Chondrocyte (in vitro differentiated cells): ENCODE results near the gene SERPINB11. TPM values are rescaled to one million over a fixed set of nuclear protein-coding genes. Genes with fewer than 3 reads are reported as not detected.

Source experiments
- DNase-seq: peaks from one replicate; pipeline ENCODE4 v3.0.0; 2021; ENCODE audit warnings: mixed read lengths, low spot score
- H3K27ac Mint-ChIP-seq: one replicate; pipeline ENCODE4 v1.8.0; 2021; ENCODE audit warnings: mild to moderate bottlenecking, moderate library complexity, mixed read lengths; ENCODE audit not compliant: unreplicated experiment
- H3K27me3 Mint-ChIP-seq: 2 replicates; pipeline ENCODE4 v1.8.0; 2021; ENCODE audit warnings: low read depth, mixed read lengths
- H3K36me3 Mint-ChIP-seq: 2 replicates; pipeline ENCODE4 v1.8.0; 2021; ENCODE audit warnings: low read depth, mixed read lengths
- H3K4me1 Mint-ChIP-seq: 2 replicates; pipeline ENCODE4 v1.8.0; 2021; ENCODE audit warnings: low read depth, mild to moderate bottlenecking, mixed read lengths
- H3K4me3 Mint-ChIP-seq: one replicate; pipeline ENCODE4 v1.8.0; 2021; ENCODE audit warnings: mild to moderate bottlenecking, moderate library complexity, mixed read lengths; ENCODE audit not compliant: unreplicated experiment
- H3K9me3 Mint-ChIP-seq: 2 replicates; pipeline ENCODE4 v1.8.0; 2021; ENCODE audit warnings: low read depth, mixed read lengths
- CTCF ChIP-seq: fragments of 200-600 bp; sonication (generic); IDR thresholded peaks from 2 replicates; pipeline ENCODE4 v1.5.0; 2021; ENCODE audit warnings: antibody characterized with exemption, mild to moderate bottlenecking, moderate library complexity
- total RNA-seq: library from RNA; stranded (reverse); gene quantifications from 3 replicates; pipeline ENCODE4 v1.2.1, GENCODE V29; 2021

SERPINB11 gene
- total RNA-seq, 1 donor from 2014 or later, result not detected

- H3K27ac Mint-ChIP-seq, result no peak overlapping the region
- H3K9me3 Mint-ChIP-seq, result no peaks in the 10 kb centered on the region
- no peak overlapping the region for H3K4me3 Mint-ChIP-seq
- TF ChIP-seq CTCF, result no peak
- no peaks in the 10 kb centered on the region for H3K36me3 Mint-ChIP-seq
- peaks cover 7% of the 10 kb centered on the region for H3K27me3 Mint-ChIP-seq
- peaks cover 8% of the 10 kb centered on the region for H3K4me1 Mint-ChIP-seq
- no peak for DNase-seq
Measured at GRCh38 chr18:63679820-63680606, 22.7 kb upstream of the SERPINB11 start.

GRCh38 chr18:63681449-63682340, 21.1 kb upstream of the SERPINB11 start:
- Mint-ChIP-seq H3K36me3 (no peaks in the 10 kb centered on the region), H3K4me3 (no peak overlapping the region), H3K27me3 (peaks cover 4% of the 10 kb centered on the region), H3K9me3 (no peaks in the 10 kb centered on the region), H3K4me1 (peaks cover 8% of the 10 kb centered on the region), H3K27ac (no peak overlapping the region)
- no peak for TF ChIP-seq CTCF
- no peak for DNase-seq

- H3K4me3 Mint-ChIP-seq, result no peak overlapping the region
- no peak for TF ChIP-seq CTCF
- H3K9me3 Mint-ChIP-seq, result no peaks in the 10 kb centered on the region
- no peaks in the 10 kb centered on the region for H3K27me3 Mint-ChIP-seq
- H3K27ac Mint-ChIP-seq, result peak overlapping the region; percentile 47
- no peaks in the 10 kb centered on the region for H3K36me3 Mint-ChIP-seq
- DNase-seq, result no peak
- peaks cover 8% of the 10 kb centered on the region for H3K4me1 Mint-ChIP-seq
Measured at GRCh38 chr18:63683152-63683551, 19.6 kb upstream of the SERPINB11 start.

GRCh38 chr18:63683890-63684289, 18.9 kb upstream of the SERPINB11 start:
- peaks cover 8% of the 10 kb centered on the region for H3K4me1 Mint-ChIP-seq
- H3K27me3 Mint-ChIP-seq, result no peaks in the 10 kb centered on the region
- H3K27ac Mint-ChIP-seq, result peak overlapping the region; percentile 8
- DNase-seq, result no peak
- no peaks in the 10 kb centered on the region for H3K9me3 Mint-ChIP-seq
- no peak for TF ChIP-seq CTCF
- H3K4me3 Mint-ChIP-seq, result no peak overlapping the region
- H3K36me3 Mint-ChIP-seq, result no peaks in the 10 kb centered on the region

- H3K9me3 Mint-ChIP-seq, result no peaks in the 10 kb centered on the region
- no peaks in the 10 kb centered on the region for H3K36me3 Mint-ChIP-seq
- peaks cover 6% of the 10 kb centered on the region for H3K27me3 Mint-ChIP-seq
- no peak overlapping the region for H3K4me3 Mint-ChIP-seq
- DNase-seq, result no peak
- no peak overlapping the region for H3K27ac Mint-ChIP-seq
- peaks cover 8% of the 10 kb centered on the region for H3K4me1 Mint-ChIP-seq
- TF ChIP-seq CTCF, result no peak
Measured at GRCh38 chr18:63684718-63685117, 18.0 kb upstream of the SERPINB11 start.
